ENCODE measurements around the gene CAPN7. TPM values are rescaled to one million over a fixed set of nuclear protein-coding genes. Genes with fewer than 3 reads are reported as not detected.

The CAPN7 gene
- total RNA-seq, 4 donors from 2014 or later: 44.0 to 80.5 (median 49.1) TPM

DNA sequence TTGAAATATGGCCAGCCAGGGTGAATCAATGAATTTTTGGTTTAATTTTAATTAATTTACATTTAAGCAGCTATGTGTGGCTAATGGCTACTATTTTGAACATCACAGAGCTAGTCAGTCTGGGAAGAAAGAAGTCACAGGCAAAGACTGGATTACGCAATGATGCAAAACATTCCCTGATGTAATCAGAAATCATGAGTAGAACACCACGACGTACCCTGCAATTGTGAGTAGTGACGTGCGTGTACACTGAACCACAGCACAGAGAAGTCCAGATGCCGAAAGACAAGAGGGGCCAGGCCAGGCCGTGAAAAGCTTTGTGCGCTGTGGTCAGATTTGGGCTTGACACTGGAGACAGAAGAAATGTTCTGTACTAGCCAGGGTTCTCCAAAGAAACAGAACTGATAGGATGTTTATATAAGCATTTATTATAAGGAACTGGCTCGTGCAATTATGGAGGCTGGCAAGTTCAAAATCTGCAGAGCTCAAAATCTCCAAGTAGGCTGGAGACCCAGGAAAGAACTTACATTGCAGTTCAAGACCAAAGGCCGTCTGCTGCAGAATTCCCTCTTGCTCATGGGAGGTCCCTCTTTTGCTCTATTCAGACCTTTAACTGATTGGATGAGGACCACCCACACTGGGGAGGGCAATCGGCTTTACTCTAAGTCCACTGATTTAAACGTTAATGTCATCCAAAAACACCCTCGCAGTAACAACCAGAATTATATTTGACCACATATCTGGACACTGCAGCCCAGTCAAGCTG lies 81.7 kb downstream of the CAPN7 start:
- intact Hi-C loops (cut with DNase I; ENCODE audit: low total_unique reads): no loop called here
- TF ChIP-seq CTCF (IDR thresholded peaks at IDR 0.05) (no peak), POLR2A (IDR thresholded peaks at IDR 0.05) (no peak)
- peak in 1 of 2 donors; percentile 77 for DNase-seq (ENCODE audit: low spot score in 2 of 2)
- WGBS, 2 donors: 57 to 64% methylated on average over 13 of the region's 13 CpGs
- H3K4me3 ChIP-seq (ENCODE audit: low read depth, poor library complexity, severe bottlenecking): no peak overlapping the region

- 95 to 96% methylated on average over 10 of the region's 10 CpGs for WGBS, 2 donors
- H3K4me3 ChIP-seq (ENCODE audit: low read depth, poor library complexity, severe bottlenecking): no peak overlapping the region
- intact Hi-C loops (cut with DNase I; ENCODE audit: low total_unique reads): no loop called here
- TF ChIP-seq CTCF (IDR thresholded peaks at IDR 0.05): no peak
- no peak for TF ChIP-seq POLR2A (IDR thresholded peaks at IDR 0.05)
- no peak for DNase-seq (ENCODE audit: low spot score in 2 of 2)
These were observed 82.4 kb downstream of the CAPN7 start for GRCh38 chr3:15288331-15289035.

DNA sequence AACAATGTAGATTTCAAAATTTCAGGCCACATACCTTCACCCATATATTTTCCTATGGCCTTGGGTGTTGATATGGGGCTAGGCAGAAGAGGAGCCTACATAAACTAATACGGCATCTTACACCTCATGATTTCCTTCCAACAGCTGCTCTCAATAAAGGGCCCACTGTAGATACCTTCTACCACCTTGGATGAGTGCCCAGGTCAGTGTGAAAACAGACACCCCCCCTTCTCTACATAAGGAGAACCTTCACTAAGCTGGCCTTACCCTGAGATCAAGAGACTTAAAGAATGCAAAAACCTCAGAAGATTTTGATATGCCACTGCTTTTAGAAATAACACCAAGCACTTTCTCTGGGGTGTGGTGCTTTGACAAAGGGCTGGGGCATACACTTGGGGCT lies 83.6 kb downstream of the CAPN7 start:
- no peak for TF ChIP-seq CTCF (IDR thresholded peaks at IDR 0.05)
- no peak for TF ChIP-seq POLR2A (IDR thresholded peaks at IDR 0.05)
- no peak overlapping the region for H3K4me3 ChIP-seq (ENCODE audit: low read depth, poor library complexity, severe bottlenecking)
- intact Hi-C loops (cut with DNase I; ENCODE audit: low total_unique reads): no loop called here
- no peak for DNase-seq (ENCODE audit: low spot score in 2 of 2)
- WGBS, 2 donors: 92 to 95% methylated on average over 1 of the region's 1 CpG

DNA sequence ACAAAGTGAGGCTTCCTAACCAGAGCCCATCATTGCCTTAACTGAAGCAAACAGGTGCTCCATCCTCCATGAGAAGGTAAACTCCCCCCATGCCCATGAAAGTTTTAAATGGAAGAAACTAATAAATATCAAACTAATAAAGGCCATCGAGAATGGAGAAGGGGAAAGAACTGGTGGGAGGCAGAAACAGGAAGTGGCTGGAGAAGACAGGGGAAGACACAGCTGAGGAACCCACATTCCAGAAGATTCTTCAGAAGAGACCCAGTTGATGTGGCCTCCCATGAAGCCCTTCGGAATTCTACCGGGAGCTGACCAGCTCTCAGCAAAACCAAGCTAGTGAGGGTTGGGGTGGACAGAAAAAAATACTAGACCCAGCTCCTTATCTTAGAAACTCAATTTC lies 84.7 kb downstream of the CAPN7 start:
- TF ChIP-seq POLR2A (IDR thresholded peaks at IDR 0.05) (no peak), CTCF (IDR thresholded peaks at IDR 0.05) (no peak)
- DNase-seq (ENCODE audit: low spot score in 2 of 2): no peak
- 84 to 92% methylated on average over 3 of the region's 3 CpGs for WGBS, 2 donors
- intact Hi-C loops (cut with DNase I; ENCODE audit: low total_unique reads): no loop called here
- no peak overlapping the region for H3K4me3 ChIP-seq (ENCODE audit: low read depth, poor library complexity, severe bottlenecking)

DNA sequence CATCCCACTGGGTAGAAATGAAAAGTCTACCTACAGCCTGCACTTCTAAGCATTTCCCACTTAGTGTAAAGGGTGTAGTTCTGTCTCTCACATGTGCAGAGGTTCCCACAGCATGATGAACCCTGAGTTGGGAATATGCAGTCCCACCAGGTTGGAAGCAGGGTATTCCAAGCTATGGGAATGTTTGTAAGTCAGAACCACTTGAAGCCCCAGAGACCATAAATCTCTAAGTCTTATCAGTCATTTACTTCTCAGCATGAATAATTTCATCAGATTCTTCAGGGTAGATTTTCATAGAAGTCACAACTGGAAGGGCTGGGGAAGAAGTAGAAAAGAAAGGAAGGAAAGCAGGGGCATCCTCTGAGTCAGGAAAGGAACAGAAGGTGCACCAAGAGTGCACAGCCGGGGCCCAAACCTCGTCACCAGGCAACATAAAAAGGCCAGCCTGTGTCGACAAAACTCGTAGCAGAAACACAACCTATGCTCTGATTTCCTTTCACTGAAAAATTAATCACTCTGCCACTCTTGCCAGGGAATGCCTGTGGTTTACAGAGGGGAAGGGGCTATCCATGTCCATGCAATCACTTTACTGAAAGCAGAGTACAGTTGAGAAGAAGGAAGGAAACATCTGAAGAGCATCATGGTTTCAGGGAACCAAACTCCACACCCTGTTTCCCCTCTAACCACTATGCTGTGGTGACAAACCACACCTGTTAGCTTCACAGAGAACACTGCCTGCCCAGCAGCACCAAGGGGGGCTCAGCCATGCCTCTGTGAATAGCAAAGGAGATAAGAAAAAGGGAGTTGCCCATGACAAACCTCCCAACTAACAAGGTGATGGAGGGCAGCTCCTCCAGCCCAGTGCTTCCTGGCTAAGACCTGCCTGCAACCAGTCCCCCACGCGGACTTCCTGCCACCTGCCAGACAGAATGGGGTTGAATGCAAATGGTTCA lies 85.8 kb downstream of the CAPN7 start:
- TF ChIP-seq CTCF (IDR thresholded peaks at IDR 0.05) (no peak), POLR2A (IDR thresholded peaks at IDR 0.05) (no peak)
- no peak for DNase-seq (ENCODE audit: low spot score in 2 of 2)
- intact Hi-C loops (cut with DNase I; ENCODE audit: low total_unique reads): no loop called here
- H3K4me3 ChIP-seq (ENCODE audit: low read depth, poor library complexity, severe bottlenecking): no peak overlapping the region
- 65 to 80% methylated on average over 6 of the region's 6 CpGs for WGBS, 2 donors

Data from lower leg skin (tissue), 4 donors.